H1 (cell line): ENCODE results near the gene ANXA9. TPM values are rescaled to one million over a fixed set of nuclear protein-coding genes. Genes with fewer than 3 reads are reported as not detected.

Source experiments
- CTCF ChIA-PET: fragments of 300-600 bp; sonication (Branson Sonifier 250); formaldehyde crosslinking; loops from one replicate; lab custom pipeline; 2021; ENCODE audit not compliant: partially characterized antibody; lab: Charles Lee
- POLR2A ChIA-PET: fragments of 300-600 bp; sonication (Branson Sonifier 250); formaldehyde crosslinking; loops from one replicate; lab custom pipeline; 2021; ENCODE audit warnings: inconsistent platforms; ENCODE audit not compliant: partially characterized antibody; lab: Charles Lee
- DNase-seq, 2 experiments: peaks; one replicate each; pipeline versions ENCODE4 v3.0.0 to v3.0.0-alpha.2; 2010 to 2022; ENCODE audit warnings: low spot score in 2 of 2, low read depth in 1 of 2, mixed read lengths in 1 of 2
- FAIRE-seq: peaks from 2 replicates; lab custom pipeline; 2011; peaks lifted over from hg19 to GRCh38; lab: Jason Lieb, UNC
- H2AFZ ChIP-seq: 2 replicates; pipeline ENCODE4 v1.8.1; 2012; ENCODE audit warnings: low read length, inconsistent platforms
- H2AK5ac ChIP-seq: 2 replicates; pipeline ENCODE4 v1.6.1; 2013; ENCODE audit warnings: low read depth, low read length
- H2BK120ac ChIP-seq: replicated peaks from 2 replicates; pipeline ENCODE3; 2013; ENCODE audit warnings: low read depth, low read length, inconsistent platforms
- H2BK12ac ChIP-seq: 2 replicates; pipeline ENCODE4 v1.6.1; 2013; ENCODE audit warnings: low read depth, low read length
- H2BK15ac ChIP-seq: 2 replicates; pipeline ENCODE4 v1.6.1; 2013; ENCODE audit warnings: low read length
- H2BK20ac ChIP-seq: 2 replicates; pipeline ENCODE4 v1.6.1; 2013; ENCODE audit warnings: low read length
- H2BK5ac ChIP-seq: 2 replicates; pipeline ENCODE4 v1.6.1; 2013; ENCODE audit warnings: low read depth, low read length
- H3K14ac ChIP-seq: 2 replicates; pipeline ENCODE4 v1.6.1; 2013; ENCODE audit warnings: inconsistent platforms; ENCODE audit not compliant: insufficient read length
- H3K18ac ChIP-seq: 2 replicates; pipeline ENCODE4 v1.6.1; 2013; ENCODE audit warnings: low read length; ENCODE audit errors: extremely low read depth
- H3K23ac ChIP-seq: 2 replicates; pipeline ENCODE4 v1.6.1; 2013; ENCODE audit warnings: inconsistent platforms; ENCODE audit not compliant: insufficient read length
- H3K23me2 ChIP-seq: 2 replicates; pipeline ENCODE4 v1.6.1; 2013; ENCODE audit warnings: low read depth, low read length
- H3K27ac ChIP-seq: 2 replicates; pipeline ENCODE4 v1.6.1; 2011; ENCODE audit warnings: low read depth, low read length, inconsistent platforms
- H3K27me3 ChIP-seq, 4 experiments: replicated peaks in 1 of 4; 1 replicate in 1 of 4; 2 replicates in 3 of 4; pipeline versions ENCODE4 v1.6.1 to v1.8.1; 2011 to 2013; ENCODE audit warnings: low read length in 3 of 4, mild to moderate bottlenecking in 3 of 4, inconsistent platforms in 2 of 4, mixed read lengths in 2 of 4, moderate library complexity in 1 of 4; ENCODE audit not compliant: control insufficient read depth in 3 of 4, insufficient read depth in 3 of 4; ENCODE audit errors: extremely low read depth in 1 of 4
- H3K36me3 ChIP-seq, 4 experiments: 2 replicates each; pipeline versions ENCODE4 v1.6.1 to v1.8.1; 2011 to 2013; ENCODE audit warnings: mild to moderate bottlenecking in 4 of 4, low read length in 3 of 4, moderate library complexity in 2 of 4, control low read depth in 1 of 4, inconsistent platforms in 1 of 4; ENCODE audit not compliant: insufficient read depth in 4 of 4, control insufficient read depth in 2 of 4
- H3K4ac ChIP-seq: replicated peaks from 2 replicates; pipeline ENCODE3; 2013; ENCODE audit warnings: low read length, low read depth, mixed read lengths, inconsistent platforms; ENCODE audit not compliant: insufficient read length
- H3K4me1 ChIP-seq, 4 experiments: replicated peaks in 1 of 4; 1 replicate in 1 of 4; 2 replicates in 3 of 4; pipeline versions ENCODE4 v1.6.1 to v1.8.1; 2011 to 2013; ENCODE audit warnings: low read length in 3 of 4, inconsistent platforms in 2 of 4, mixed read lengths in 1 of 4; ENCODE audit not compliant: insufficient read depth in 4 of 4, control insufficient read depth in 3 of 4
- H3K4me2 ChIP-seq, 2 experiments: 2 replicates each; pipeline versions ENCODE4 v1.6.1 to v1.8.1; 2011 to 2013; ENCODE audit warnings: low read depth in 2 of 2, low read length in 2 of 2, control low read depth in 1 of 2, inconsistent platforms in 1 of 2, mild to moderate bottlenecking in 1 of 2; ENCODE audit not compliant: insufficient read depth in 1 of 2
- H3K4me3 ChIP-seq, 4 experiments: fragments of 200-600, 300-600 bp in 1 of 4; sonication (generic), shearing (Covaris generic), sonication (Bioruptor Twin) in 1 of 4; 2 replicates each; pipeline versions ENCODE4 v1.5.1 to v1.8.1; 2011 to 2016; ENCODE audit warnings: low read length in 4 of 4, low read depth in 3 of 4, control low read depth in 2 of 4, inconsistent platforms in 2 of 4, mild to moderate bottlenecking in 2 of 4, mixed read lengths in 1 of 4, moderate library complexity in 1 of 4; ENCODE audit not compliant: insufficient read depth in 2 of 4; ENCODE audit errors: extremely low read depth in 1 of 4
- H3K56ac ChIP-seq: replicated peaks from 2 replicates; pipeline ENCODE3; 2013; ENCODE audit warnings: low read depth, mild to moderate bottlenecking, mixed read lengths, low read length, inconsistent platforms; ENCODE audit not compliant: insufficient read length
- H3K79me1 ChIP-seq: 2 replicates; pipeline ENCODE4 v1.6.1; 2013; ENCODE audit warnings: low read depth, low read length, control low read depth
- H3K79me2 ChIP-seq, 2 experiments: 2 replicates each; pipeline versions ENCODE4 v1.6.1 to v1.8.1; 2012 to 2013; ENCODE audit warnings: low read length in 2 of 2, mild to moderate bottlenecking in 2 of 2, inconsistent platforms in 1 of 2; ENCODE audit not compliant: insufficient read depth in 2 of 2, control insufficient read depth in 1 of 2
- H3K9ac ChIP-seq, 4 experiments: replicated peaks in 1 of 4; 1 replicate in 1 of 4; 2 replicates in 3 of 4; pipeline versions ENCODE4 v1.6.1 to v1.8.1; 2011 to 2013; ENCODE audit warnings: low read depth in 3 of 4, low read length in 3 of 4, control low read depth in 2 of 4, mild to moderate bottlenecking in 2 of 4, moderate library complexity in 2 of 4, inconsistent platforms in 1 of 4; ENCODE audit errors: extremely low read depth in 1 of 4
- H3K9me3 ChIP-seq, 2 experiments: 2 replicates each; pipeline versions ENCODE4 v1.6.1 to v1.8.1; 2012 to 2013; ENCODE audit warnings: mild to moderate bottlenecking in 2 of 2, moderate library complexity in 2 of 2, control low read depth in 1 of 2, inconsistent platforms in 1 of 2, low read depth in 1 of 2, low read length in 1 of 2, mixed read lengths in 1 of 2; ENCODE audit not compliant: insufficient read depth in 2 of 2
- H4K20me1 ChIP-seq, 2 experiments: replicated peaks in 1 of 2; 2 replicates each; pipeline versions ENCODE3 to v1.8.1; 2011 to 2013; ENCODE audit warnings: inconsistent platforms in 2 of 2, low read length in 2 of 2, mild to moderate bottlenecking in 1 of 2; ENCODE audit not compliant: insufficient read depth in 2 of 2, control insufficient read depth in 1 of 2
- H4K5ac ChIP-seq: 2 replicates; pipeline ENCODE4 v1.6.1; 2013; ENCODE audit warnings: low read length, low read depth, mixed read lengths, inconsistent platforms; ENCODE audit not compliant: insufficient read length
- H4K8ac ChIP-seq: 2 replicates; pipeline ENCODE4 v1.8.0; 2013; ENCODE audit warnings: mild to moderate bottlenecking, moderate library complexity, low read length, inconsistent platforms; ENCODE audit not compliant: insufficient read depth; ENCODE audit errors: extremely low read depth
- H4K91ac ChIP-seq: replicated peaks from 2 replicates; pipeline ENCODE3; 2013; ENCODE audit warnings: low read length, mixed read lengths, inconsistent platforms; ENCODE audit not compliant: insufficient read length
- WGBS, 2 experiments: shearing (Covaris generic) in 1 of 2; methylation state at CpG; one replicate each; pipeline versions ENCODE4 v1.1.6 to v1.1.7; 2013 to 2015; ENCODE audit warnings: low lambda C conversion rate in 2 of 2, mixed read lengths in 2 of 2, inconsistent platforms in 1 of 2, low coverage in 1 of 2, missing lambda C conversion rate in 1 of 2; ENCODE audit not compliant: insufficient replicate concordance in 2 of 2, insufficient coverage in 1 of 2, insufficient read length in 1 of 2; ENCODE audit errors: extremely low coverage in 1 of 2, missing lambda C conversion rate in 1 of 2; 5-methylcytosine and 5-hydroxymethylcytosine counted together
- polyA plus RNA-seq, 7 experiments: library from polyadenylated mRNA; depleted of rRNA in 3 of 7; stranded (reverse) in 5 of 7; unstranded in 2 of 7; fragments of >200 nt in 5 of 7; fragments of 200-250 nt in 2 of 7; gene quantifications; 1 replicate in 5 of 7; 2 replicates in 1 of 7; 4 replicates in 1 of 7; pipeline versions ENCODE4 v1.2.1 to v1.2.3, GENCODE V29; 2011 to 2013; ENCODE audit warnings: missing spikeins in 2 of 7, mixed read lengths in 2 of 7
- total RNA-seq: library from RNA; stranded (reverse); fragmentation: NEBNext Ultra II Directional; extraction: Animal tissue kit (Norgen Biotek cat#: 25700); gene quantifications from 2 replicates; pipeline ENCODE4 v1.2.1, GENCODE V29; 2021

The ANXA9 gene
- total and polyA plus RNA-seq, 2 of the 8 experiments (the other 6 are each of a cell fraction or from before 2014, with no cell fraction given), result 1.8 to 3.5 TPM

DNA sequence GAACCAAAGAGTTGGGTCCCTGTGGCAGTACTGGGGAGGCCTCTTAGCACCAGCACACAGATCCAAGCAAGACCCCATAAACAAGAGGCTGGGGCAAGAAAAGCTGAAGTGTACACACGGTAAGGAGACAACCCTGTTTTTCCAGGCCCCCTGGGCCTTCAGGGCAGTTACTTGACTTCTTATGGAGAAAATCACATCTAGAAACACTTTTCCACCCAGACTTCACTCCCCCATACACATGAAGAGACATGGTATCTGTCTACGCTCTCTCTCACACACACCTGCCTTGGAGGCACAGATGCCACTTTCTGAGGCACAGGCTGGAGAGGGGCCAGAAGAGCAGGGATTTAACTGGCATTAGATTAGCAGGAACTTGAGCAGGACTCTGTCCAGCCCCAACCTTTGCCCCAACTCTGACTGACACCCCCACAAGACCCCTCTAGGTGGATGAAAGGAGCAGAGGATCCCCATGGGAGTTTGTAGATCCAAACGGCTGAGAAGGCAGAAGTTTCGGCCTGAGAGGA is 9.6 kb upstream of the ANXA9 start:
- DNase-seq (no peak), FAIRE-seq (no peak)
- no peak overlapping the region for H3K27ac ChIP-seq
- H3K56ac ChIP-seq, result no peak overlapping the region
- CTCF ChIA-PET, result interaction anchor here (0.8 to 2.6 kb wide), 2 partner anchors 8 to 17 kb away, joined by 4 to 12 read pairs; no protein-coding TSS in a partner anchor
- no peak overlapping the region for H2AK5ac ChIP-seq
- H3K36me3 ChIP-seq, result peaks cover 5 to 17% (median 15%) of the 10 kb centered on the region in 4 experiments; a peak in 7 of 8 replicates
- H3K9me3 ChIP-seq, result no peaks in the 10 kb centered on the region
- H4K20me1 ChIP-seq, result peaks cover 18 to 23% of the 10 kb centered on the region in 2 experiments
- no peak overlapping the region; a peak in 2 of 7 replicates for H3K9ac ChIP-seq
- peak overlapping the region; percentile 77 for H2BK5ac ChIP-seq
- H2BK15ac ChIP-seq, result no peak overlapping the region; the same call in 1 of the 2 replicates
- peaks cover 12% of the 10 kb centered on the region; the same call in 1 of the 2 replicates for H3K23me2 ChIP-seq
- H4K8ac ChIP-seq, result no peak overlapping the region
- H3K18ac ChIP-seq, result no peak overlapping the region
- peaks cover 17% of the 10 kb centered on the region for H3K79me1 ChIP-seq
- H3K27me3 ChIP-seq, result no peaks in the 10 kb centered on the region
- H2BK120ac ChIP-seq, result no peak overlapping the region
- H3K79me2 ChIP-seq, result peaks cover 21 to 61% of the 10 kb centered on the region in 2 experiments
- H3K4me1 ChIP-seq, result peaks cover 20 to 43% (median 34%) of the 10 kb centered on the region in 4 experiments
- no peak overlapping the region for H4K91ac ChIP-seq
- no peak overlapping the region for H3K4ac ChIP-seq
- peak overlapping the region; percentile 53; the same call in 1 of the 2 replicates for H2BK20ac ChIP-seq
- peak overlapping the region in 3 of 4 experiments; percentile 79 to 91 (median 82); a peak in 5 of 8 replicates for H3K4me3 ChIP-seq
- no peak overlapping the region for H3K23ac ChIP-seq
- POLR2A ChIA-PET, result interaction anchor here (1.0 to 10.5 kb wide), 7 partner anchors 6 to 34 kb away, joined by 4 to 133 read pairs (median 5); partner anchors contain the start of genes ANXA9 and MINDY1
- H2AFZ ChIP-seq, result no peak overlapping the region
- H4K5ac ChIP-seq, result no peak overlapping the region
- peak overlapping the region; percentile 83 to 93 for H3K4me2 ChIP-seq
- H3K14ac ChIP-seq, result no peak overlapping the region
- H2BK12ac ChIP-seq, result peak overlapping the region; percentile 35; the same call in 1 of the 2 replicates
- 81% methylated on average over 4 of the region's 4 CpGs; no CpG with 5 or more reads in 1 of the 2 experiments for WGBS, 2 experiments
